Activated T-cell treated with anti-CD3 and anti-CD28 coated beads for 1 hour (primary cell): ENCODE measurements around the gene RUNX3.
"Not testable (repeated sequence)": the region's sequence is repeated elsewhere in the genome, so short reads cannot be mapped to it uniquely, and the experiment has no call there.

ENCODE experiments used
- DNase-seq: peaks from one replicate; pipeline ENCODE4 v3.0.0-alpha.2; 2020; ENCODE audit warnings: low read depth

The RUNX3 gene

GRCh38 chr1:24901791-24902470 is 28.1 kb downstream of the RUNX3 start:
- DNase-seq: no peak

GRCh38 chr1:24900985-24901781 is 28.9 kb downstream of the RUNX3 start:
- DNase-seq: no peak

- DNase-seq: no peak
These were observed 29.6 kb downstream of the RUNX3 start for GRCh38 chr1:24900486-24900849.

GRCh38 chr1:24899581-24900485 is 30.2 kb downstream of the RUNX3 start:
- no peak for DNase-seq

- DNase-seq: no peak
These were observed 31.1 kb downstream of the RUNX3 start for GRCh38 chr1:24898909-24899439.

GRCh38 chr1:24898152-24898908 is 31.7 kb downstream of the RUNX3 start:
- no peak for DNase-seq

- DNase-seq: no peak
These were observed 32.6 kb downstream of the RUNX3 start for GRCh38 chr1:24897263-24898151.

- no peak for DNase-seq
These were observed 33.3 kb downstream of the RUNX3 start for GRCh38 chr1:24896596-24897262.

GRCh38 chr1:24896176-24896575 is 33.9 kb downstream of the RUNX3 start:
- DNase-seq: no peak

- no peak for DNase-seq
These were observed 34.6 kb downstream of the RUNX3 start for GRCh38 chr1:24895511-24895910.

GRCh38 chr1:24894002-24894401 is 36.1 kb downstream of the RUNX3 start:
- DNase-seq: no peak

- DNase-seq: no peak
These were observed 36.6 kb downstream of the RUNX3 start for GRCh38 chr1:24893431-24893830.

GRCh38 chr1:24892188-24893153 is 37.6 kb downstream of the RUNX3 start:
- DNase-seq: no peak

GRCh38 chr1:24891367-24891766 is 38.7 kb downstream of the RUNX3 start:
- DNase-seq: not testable (repeated sequence)

- DNase-seq: no peak
These were observed 39.2 kb downstream of the RUNX3 start for GRCh38 chr1:24890887-24891286.

- no peak for DNase-seq
These were observed 41.0 kb downstream of the RUNX3 start for GRCh38 chr1:24888971-24889676.

GRCh38 chr1:24888061-24888970 is 41.8 kb downstream of the RUNX3 start:
- DNase-seq: no peak
